Measurements from ENCODE around the gene PRKAB1. TPM values are rescaled to one million over a fixed set of nuclear protein-coding genes. Genes with fewer than 3 reads are reported as not detected.

PRKAB1 gene
- total RNA-seq, 1 experiment from 2014 or later: 36.3 TPM

GRCh38 chr12:119659289-119659897 lies 8.5 kb upstream of the PRKAB1 start:
- no peak for TF ChIP-seq REST (IDR thresholded peaks at IDR 0.05; ENCODE audit: insufficient read depth in 1 of 2, low read depth in 2 of 2, low read length in 1 of 2)
- peak; percentile 87; the same call in 1 of the 2 replicates for TF ChIP-seq CTCF (IDR thresholded peaks at IDR 0.05)
- Histone ChIP-seq H3K27me3 (ENCODE audit: control insufficient read depth, insufficient read depth, low read length) (no peaks in the 10 kb centered on the region), H3K4me3 (ENCODE audit: low read depth in 2 of 2, low read length in 2 of 2) (no peak overlapping the region), H3K9me3 (ENCODE audit: control insufficient read depth, insufficient read depth, low read depth, low read length) (no peaks in the 10 kb centered on the region), H3K27ac (ENCODE audit: low read length) (no peak overlapping the region), H3K4me1 (ENCODE audit: control insufficient read depth, insufficient read depth, low read length) (no peaks in the 10 kb centered on the region), H3K36me3 (ENCODE audit: control insufficient read depth, insufficient read depth, low read length) (no peaks in the 10 kb centered on the region)
- intact Hi-C loops (cut with micrococcal nuclease; ENCODE audit: unreplicated experiment): no loop called here
- DNase-seq (ENCODE audit: low read depth, low spot score) (no peak), ATAC-seq (no peak)
- POLR2A ChIA-PET: no interaction called here
- BruUV-seq (replicated peaks): no TSS peak
- in situ Hi-C loops (cut with HindIII; ENCODE audit: low pct_unique_long_range_greater_than_20kb, low sequenced_read_pairs): no loop called here
- CTCF ChIA-PET: interaction anchor here (0.6 kb wide), 1 partner anchor 16 kb away, joined by 3 read pairs; no protein-coding TSS in a partner anchor

DNA sequence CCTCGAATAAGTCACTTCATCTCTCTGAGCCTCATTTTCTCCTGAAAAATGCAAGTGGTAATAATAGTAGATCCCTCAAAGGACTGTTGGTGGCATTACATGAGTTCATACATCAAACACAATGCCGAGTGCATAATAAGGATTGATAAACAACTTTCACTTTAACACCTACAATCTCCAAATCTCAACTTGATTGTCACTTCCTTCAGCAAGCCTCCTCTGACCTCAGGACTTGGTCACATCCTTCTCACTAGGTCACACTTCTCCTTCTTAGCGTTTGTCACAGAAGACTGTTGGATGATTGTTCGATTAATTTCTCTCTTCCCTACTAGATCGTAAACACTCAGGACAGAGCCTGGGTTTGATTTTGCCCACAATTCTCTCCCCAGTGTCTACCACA lies 7.9 kb upstream of the PRKAB1 start:
- in situ Hi-C loops (cut with HindIII; ENCODE audit: low pct_unique_long_range_greater_than_20kb, low sequenced_read_pairs): no loop called here
- no TSS peak for BruUV-seq (replicated peaks)
- ChIA-PET CTCF (no interaction called here), POLR2A (no interaction called here)
- Histone ChIP-seq H3K27me3 (ENCODE audit: control insufficient read depth, insufficient read depth, low read length) (no peaks in the 10 kb centered on the region), H3K36me3 (ENCODE audit: control insufficient read depth, insufficient read depth, low read length) (no peaks in the 10 kb centered on the region), H3K4me3 (ENCODE audit: low read depth in 2 of 2, low read length in 2 of 2) (no peak overlapping the region), H3K4me1 (ENCODE audit: control insufficient read depth, insufficient read depth, low read length) (no peaks in the 10 kb centered on the region), H3K9me3 (ENCODE audit: control insufficient read depth, insufficient read depth, low read depth, low read length) (no peaks in the 10 kb centered on the region), H3K27ac (ENCODE audit: low read length) (no peak overlapping the region)
- no peak for TF ChIP-seq TCF7L2 (IDR thresholded peaks at IDR 0.05; ENCODE audit: low read depth, low read length)
- no peak for TF ChIP-seq REST (IDR thresholded peaks at IDR 0.05; ENCODE audit: insufficient read depth in 1 of 2, low read depth in 2 of 2, low read length in 1 of 2)
- no peak for TF ChIP-seq POLR2AphosphoS5 (IDR thresholded peaks at IDR 0.05; ENCODE audit: low read depth, low read length)
- no peak for TF ChIP-seq CTCF (IDR thresholded peaks at IDR 0.05)
- TF ChIP-seq SIN3A (IDR thresholded peaks at IDR 0.05; ENCODE audit: borderline replicate concordance, insufficient read depth, low read depth, low read length): no peak
- no peak for ATAC-seq
- intact Hi-C loops (cut with micrococcal nuclease; ENCODE audit: unreplicated experiment): no loop called here
- no peak for DNase-seq (ENCODE audit: low read depth, low spot score)

All from Panc1 (cell line).